ENCODE results near the gene MMP14.
"Not testable (repeated sequence)": the region's sequence is repeated elsewhere in the genome, so short reads cannot be mapped to it uniquely, and the experiment has no call there.

Gene MMP14

GRCh38 chr14:22856428-22856827 lies 20.0 kb downstream of the MMP14 start:
- Histone ChIP-seq H3K79me2 (ENCODE audit: low read length) (no peaks in the 10 kb centered on the region), H3K27me3 (replicated peaks; ENCODE audit: insufficient read depth, low read length) (no peaks in the 10 kb centered on the region), H4K20me1 (ENCODE audit: insufficient read depth, low read length) (no peaks in the 10 kb centered on the region), H3K27ac (ENCODE audit: low read length) (no peak overlapping the region), H2AFZ (ENCODE audit: low read length) (no peak overlapping the region), H3K9me2 (replicated peaks; ENCODE audit: insufficient read depth, low read length) (no peaks in the 10 kb centered on the region), H3K9ac (ENCODE audit: low read length) (no peak overlapping the region), H3K36me3 (replicated peaks; ENCODE audit: insufficient read depth, low read length) (no peaks in the 10 kb centered on the region), H3K9me3 (replicated peaks; ENCODE audit: insufficient read depth, low read length) (no peaks in the 10 kb centered on the region), H3F3A (ENCODE audit: insufficient read depth, low read length) (no peaks in the 10 kb centered on the region), H3K4me3 (ENCODE audit: low read length) (no peak overlapping the region), H3K4me2 (ENCODE audit: low read depth, low read length) (no peak overlapping the region), H3K4me1 (ENCODE audit: low read length) (peaks cover 3% of the 10 kb centered on the region; the same call in 1 of the 2 replicates)
- no peak for DNase-seq
- TF ChIP-seq EZH2phosphoT487 (IDR thresholded peaks at IDR 0.05; ENCODE audit: low read length) = no peak
- TF ChIP-seq, protein P1, sequence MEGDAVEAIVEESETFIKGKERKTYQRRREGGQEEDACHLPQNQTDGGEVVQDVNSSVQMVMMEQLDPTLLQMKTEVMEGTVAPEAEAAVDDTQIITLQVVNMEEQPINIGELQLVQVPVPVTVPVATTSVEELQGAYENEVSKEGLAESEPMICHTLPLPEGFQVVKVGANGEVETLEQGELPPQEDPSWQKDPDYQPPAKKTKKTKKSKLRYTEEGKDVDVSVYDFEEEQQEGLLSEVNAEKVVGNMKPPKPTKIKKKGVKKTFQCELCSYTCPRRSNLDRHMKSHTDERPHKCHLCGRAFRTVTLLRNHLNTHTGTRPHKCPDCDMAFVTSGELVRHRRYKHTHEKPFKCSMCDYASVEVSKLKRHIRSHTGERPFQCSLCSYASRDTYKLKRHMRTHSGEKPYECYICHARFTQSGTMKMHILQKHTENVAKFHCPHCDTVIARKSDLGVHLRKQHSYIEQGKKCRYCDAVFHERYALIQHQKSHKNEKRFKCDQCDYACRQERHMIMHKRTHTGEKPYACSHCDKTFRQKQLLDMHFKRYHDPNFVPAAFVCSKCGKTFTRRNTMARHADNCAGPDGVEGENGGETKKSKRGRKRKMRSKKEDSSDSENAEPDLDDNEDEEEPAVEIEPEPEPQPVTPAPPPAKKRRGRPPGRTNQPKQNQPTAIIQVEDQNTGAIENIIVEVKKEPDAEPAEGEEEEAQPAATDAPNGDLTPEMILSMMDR (IDR thresholded peaks at IDR 0.05; ENCODE audit: low read length) = no peak
- no peak for TF ChIP-seq EZH2 (optimal IDR thresholded peaks at IDR 0.05; ENCODE audit: low read depth, low read length)

DNA sequence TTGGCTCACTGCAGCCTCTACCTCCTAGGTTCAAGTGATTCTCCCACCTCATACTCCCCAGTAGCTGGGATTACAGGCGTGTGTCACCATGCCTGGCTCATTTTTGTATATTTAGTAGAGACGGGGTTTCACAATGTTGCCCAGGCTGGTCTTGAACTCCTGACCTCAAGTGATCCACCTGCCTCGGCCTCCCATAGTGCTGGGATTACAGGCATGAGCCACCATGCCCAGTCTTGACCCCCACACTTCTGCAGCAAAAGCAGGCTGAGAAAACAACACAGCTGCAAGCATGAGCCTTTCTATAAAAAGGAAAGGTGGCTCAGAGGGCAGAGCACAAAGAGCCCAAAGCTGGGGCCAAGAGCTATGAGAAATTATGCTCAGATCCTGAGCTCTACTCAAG lies 24.0 kb downstream of the MMP14 start:
- H3K27me3 ChIP-seq (replicated peaks; ENCODE audit: insufficient read depth, low read length); DNase-seq; H3K36me3 ChIP-seq (replicated peaks; ENCODE audit: insufficient read depth, low read length); H4K20me1 ChIP-seq (ENCODE audit: insufficient read depth, low read length); H3K4me1 ChIP-seq (ENCODE audit: low read length); H3K9me2 ChIP-seq (replicated peaks; ENCODE audit: insufficient read depth, low read length); H3K9me3 ChIP-seq (replicated peaks; ENCODE audit: insufficient read depth, low read length); H3K4me2 ChIP-seq (ENCODE audit: low read depth, low read length); H3K79me2 ChIP-seq (ENCODE audit: low read length); H3K4me3 ChIP-seq (ENCODE audit: low read length); H3K9ac ChIP-seq (ENCODE audit: low read length); H2AFZ ChIP-seq (ENCODE audit: low read length); H3K27ac ChIP-seq (ENCODE audit: low read length); H3F3A ChIP-seq (ENCODE audit: insufficient read depth, low read length): not testable (repeated sequence)

GRCh38 chr14:22861651-22862050 lies 25.3 kb downstream of the MMP14 start:
- Histone ChIP-seq H3K79me2 (ENCODE audit: low read length) (no peaks in the 10 kb centered on the region), H3K9ac (ENCODE audit: low read length) (no peak overlapping the region), H3K27me3 (replicated peaks; ENCODE audit: insufficient read depth, low read length) (no peaks in the 10 kb centered on the region), H3K4me2 (ENCODE audit: low read depth, low read length) (no peak overlapping the region), H3K9me2 (replicated peaks; ENCODE audit: insufficient read depth, low read length) (no peaks in the 10 kb centered on the region), H3K36me3 (replicated peaks; ENCODE audit: insufficient read depth, low read length) (no peaks in the 10 kb centered on the region), H2AFZ (ENCODE audit: low read length) (no peak overlapping the region), H4K20me1 (ENCODE audit: insufficient read depth, low read length) (no peaks in the 10 kb centered on the region), H3K4me3 (ENCODE audit: low read length) (no peak overlapping the region), H3K4me1 (ENCODE audit: low read length) (no peaks in the 10 kb centered on the region), H3F3A (ENCODE audit: insufficient read depth, low read length) (no peaks in the 10 kb centered on the region), H3K27ac (ENCODE audit: low read length) (no peak overlapping the region), H3K9me3 (replicated peaks; ENCODE audit: insufficient read depth, low read length) (no peaks in the 10 kb centered on the region)
- TF ChIP-seq EZH2phosphoT487 (IDR thresholded peaks at IDR 0.05; ENCODE audit: low read length) = no peak
- TF ChIP-seq, protein P1 (IDR thresholded peaks at IDR 0.05; ENCODE audit: low read length) = no peak
- no peak for TF ChIP-seq EZH2 (optimal IDR thresholded peaks at IDR 0.05; ENCODE audit: low read depth, low read length)
- DNase-seq = no peak

DNA sequence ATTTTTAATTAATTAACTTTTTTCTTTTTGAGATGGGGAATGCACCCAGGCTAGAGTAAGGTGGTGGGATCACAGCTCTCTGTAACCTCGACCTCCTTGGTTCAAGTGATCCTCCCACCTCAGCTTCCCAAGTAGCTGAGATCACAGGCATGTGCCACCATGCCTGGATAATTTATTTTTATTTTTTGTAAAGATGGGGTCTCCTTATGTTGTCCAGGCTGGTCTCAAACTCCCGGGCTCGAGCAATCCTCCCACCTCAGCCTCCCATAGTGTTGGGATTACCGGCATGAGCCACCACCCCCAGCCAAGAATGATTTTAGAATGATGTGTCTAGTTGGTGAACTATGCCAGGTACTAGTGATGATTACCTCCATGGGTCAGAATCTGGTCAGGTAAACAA lies 28.6 kb downstream of the MMP14 start:
- TF ChIP-seq EZH2 (optimal IDR thresholded peaks at IDR 0.05; ENCODE audit: low read depth, low read length) (no peak), EZH2phosphoT487 (IDR thresholded peaks at IDR 0.05; ENCODE audit: low read length) (no peak)
- TF ChIP-seq, protein P1 (IDR thresholded peaks at IDR 0.05; ENCODE audit: low read length) = no peak
- Histone ChIP-seq H3K4me3 (ENCODE audit: low read length) (no peak overlapping the region), H3K9me3 (replicated peaks; ENCODE audit: insufficient read depth, low read length) (no peaks in the 10 kb centered on the region), H3K27ac (ENCODE audit: low read length) (no peak overlapping the region), H3K79me2 (ENCODE audit: low read length) (no peaks in the 10 kb centered on the region), H3K9ac (ENCODE audit: low read length) (no peak overlapping the region), H2AFZ (ENCODE audit: low read length) (no peak overlapping the region), H3K9me2 (replicated peaks; ENCODE audit: insufficient read depth, low read length) (no peaks in the 10 kb centered on the region), H3K36me3 (replicated peaks; ENCODE audit: insufficient read depth, low read length) (no peaks in the 10 kb centered on the region), H3K4me2 (ENCODE audit: low read depth, low read length) (no peak overlapping the region), H3F3A (ENCODE audit: insufficient read depth, low read length) (no peaks in the 10 kb centered on the region), H3K4me1 (ENCODE audit: low read length) (no peaks in the 10 kb centered on the region), H4K20me1 (ENCODE audit: insufficient read depth, low read length) (no peaks in the 10 kb centered on the region), H3K27me3 (replicated peaks; ENCODE audit: insufficient read depth, low read length) (no peaks in the 10 kb centered on the region)
- no peak for DNase-seq

Measured in MM.1S (cell line).